22Rv1 (cell line): ENCODE measurements around the gene UNC5B.

Experiments used
- CTCF ChIP-seq: fragments of 450-650 bp; IDR thresholded peaks from 2 replicates; pipeline ENCODE4 v1.5.1; 2017; ENCODE audit warnings: mild to moderate bottlenecking
- ZFX ChIP-seq: fragments of 450-650 bp; IDR thresholded peaks from 2 replicates; pipeline ENCODE4 v1.6.1; 2017; ENCODE audit warnings: antibody characterized with exemption, borderline replicate concordance

GRCh38 chr10:71323407-71323806 is 111.0 kb downstream of the UNC5B start:
- no peak for TF ChIP-seq CTCF
- TF ChIP-seq ZFX: no peak
